SK-N-SH (cell line): ENCODE results near the gene NOL4L. TPM values are rescaled to one million over a fixed set of nuclear protein-coding genes. Genes with fewer than 3 reads are reported as not detected.

Experiments used
- CTCF ChIA-PET: fragments of 300-600, 350-600 bp; formaldehyde crosslinking; extraction: SDS; loops from one replicate; lab custom pipeline; 2021; lab: Yijun Ruan, JAX
- POLR2A ChIA-PET: fragments of 350-600 bp; sonication (Branson Sonifier 250); formaldehyde crosslinking; extraction: SDS; loops from one replicate; lab custom pipeline; 2020; ENCODE audit warnings: antibody characterized with exemption, inconsistent platforms; lab: Yijun Ruan, JAX
- DNase-seq: peaks from one replicate; pipeline ENCODE4 v3.0.0; 2012
- H2AFZ ChIP-seq: fragments of 200-600 bp; sonication (generic); 2 replicates; pipeline ENCODE4 v1.8.1; 2016; ENCODE audit warnings: antibody characterized with exemption, mild to moderate bottlenecking, low read depth
- H3F3A ChIP-seq: fragments of 200-600 bp; sonication (generic); replicated peaks from 2 replicates; pipeline ENCODE3; 2016; ENCODE audit warnings: antibody characterized with exemption, mild to moderate bottlenecking; ENCODE audit not compliant: insufficient read depth
- H3K27ac ChIP-seq, 2 experiments: fragments of 200-500 bp in 1 of 2; fragments of 200-600 bp in 1 of 2; sonication (Bioruptor generic) in 1 of 2; sonication (generic), shearing (Covaris generic) in 1 of 2; 2 replicates each; pipeline versions ENCODE4 v1.5.1 to v1.6.1; 2014 to 2016; ENCODE audit warnings: low read depth in 2 of 2, inconsistent platforms in 1 of 2, low read length in 1 of 2, mild to moderate bottlenecking in 1 of 2, mixed read lengths in 1 of 2
- H3K27me3 ChIP-seq: fragments of 200-600 bp; sonication (generic), shearing (Covaris generic); 2 replicates; pipeline ENCODE4 v1.6.1; 2016; ENCODE audit warnings: mixed run types; ENCODE audit not compliant: insufficient read depth
- H3K36me3 ChIP-seq, 2 experiments: fragments of 200-500 bp in 1 of 2; fragments of 200-600 bp in 1 of 2; sonication (Bioruptor generic) in 1 of 2; sonication (generic) in 1 of 2; replicated peaks in 1 of 2; 2 replicates each; pipeline versions ENCODE3 to v1.5.1; 2014 to 2016; ENCODE audit warnings: low read length in 1 of 2, mild to moderate bottlenecking in 1 of 2; ENCODE audit not compliant: insufficient read depth in 2 of 2, control insufficient read depth in 1 of 2
- H3K4me1 ChIP-seq, 2 experiments: fragments of 200-500 bp in 1 of 2; fragments of 200-600 bp in 1 of 2; sonication (Bioruptor generic) in 1 of 2; sonication (generic), shearing (Covaris generic) in 1 of 2; 2 replicates each; pipeline versions ENCODE4 v1.5.1 to v1.6.1; 2014 to 2016; ENCODE audit warnings: low read depth in 1 of 2, low read length in 1 of 2, mixed run types in 1 of 2; ENCODE audit not compliant: insufficient read depth in 2 of 2, control insufficient read depth in 1 of 2
- H3K4me2 ChIP-seq: fragments of 200-600 bp; sonication (generic), shearing (Covaris generic); 2 replicates; pipeline ENCODE4 v1.6.1; 2017; ENCODE audit warnings: mixed run types
- H3K4me3 ChIP-seq, 2 experiments: fragments of 200-500 bp in 1 of 2; fragments of 200-600 bp in 1 of 2; sonication (Bioruptor generic) in 1 of 2; sonication (generic), shearing (Covaris generic) in 1 of 2; 2 replicates each; pipeline versions ENCODE4 v1.5.1 to v1.8.1; 2014 to 2016; ENCODE audit warnings: low read depth in 2 of 2, inconsistent platforms in 1 of 2, low read length in 1 of 2, mild to moderate bottlenecking in 1 of 2, mixed read lengths in 1 of 2, moderate library complexity in 1 of 2
- H3K79me2 ChIP-seq: fragments of 200-600 bp; sonication (generic); 2 replicates; pipeline ENCODE4 v1.8.1; 2017; ENCODE audit warnings: mild to moderate bottlenecking; ENCODE audit not compliant: insufficient read depth
- H3K9ac ChIP-seq: fragments of 200-600 bp; sonication (generic); 2 replicates; pipeline ENCODE4 v1.6.1; 2017; ENCODE audit warnings: mixed run types
- H3K9me2 ChIP-seq: fragments of 200-600 bp; sonication (generic); 2 replicates; pipeline ENCODE4 v1.6.1; 2017; ENCODE audit warnings: mixed run types
- H3K9me3 ChIP-seq: fragments of 200-600 bp; sonication (generic); 2 replicates; pipeline ENCODE4 v1.6.1; 2017; ENCODE audit warnings: mixed run types, mild to moderate bottlenecking, moderate library complexity
- H4K20me1 ChIP-seq: fragments of 200-600 bp; sonication (generic); 2 replicates; pipeline ENCODE4 v1.6.1; 2017; ENCODE audit warnings: mild to moderate bottlenecking, mixed run types; ENCODE audit not compliant: insufficient read depth
- FOSL2 ChIP-seq: IDR thresholded peaks from 2 replicates; pipeline ENCODE4 v1.4.0; 2012; ENCODE audit warnings: low read depth, mild to moderate bottlenecking, moderate library complexity, borderline replicate concordance
- FOXJ3 ChIP-seq: sonication (generic); formaldehyde crosslinking; IDR thresholded peaks from 2 replicates; pipeline ENCODE4 v1.5.1; 2020; ENCODE audit warnings: mild to moderate bottlenecking, missing genetic modification reagents
- FOXM1 ChIP-seq: IDR thresholded peaks from 2 replicates; pipeline ENCODE4 v1.4.0; 2012; ENCODE audit warnings: low read depth, mild to moderate bottlenecking
- IRF3 ChIP-seq: fragments of 150-350 bp; IDR thresholded peaks from 2 replicates; pipeline ENCODE4 v1.6.1; 2016; ENCODE audit warnings: mild to moderate bottlenecking, low read depth, low read length
- JUND ChIP-seq: IDR thresholded peaks from 2 replicates; pipeline ENCODE4 v1.4.0; 2012
- MEF2A ChIP-seq: IDR thresholded peaks from 2 replicates; pipeline ENCODE4 v1.4.0; 2012; ENCODE audit warnings: low read depth, borderline replicate concordance
- MXI1 ChIP-seq: IDR thresholded peaks from 2 replicates; pipeline ENCODE4 v1.6.1; 2012; ENCODE audit warnings: mild to moderate bottlenecking, low read depth, low read length, improper control_type of control experiment
- NFIC ChIP-seq: IDR thresholded peaks from 2 replicates; pipeline ENCODE4 v1.4.0; 2012; ENCODE audit warnings: borderline replicate concordance
- RAD21 ChIP-seq: IDR thresholded peaks from 2 replicates; pipeline ENCODE4 v1.6.1; 2012; ENCODE audit warnings: mild to moderate bottlenecking, low read length
- RCOR1 ChIP-seq: fragments of 150-350 bp; IDR thresholded peaks from 2 replicates; pipeline ENCODE4 v1.6.1; 2017; ENCODE audit warnings: antibody characterized with exemption, low read length
- SIN3A ChIP-seq: IDR thresholded peaks from 2 replicates; pipeline ENCODE4 v1.6.1; 2012; ENCODE audit warnings: low read depth, mild to moderate bottlenecking, low read length, moderate library complexity, borderline replicate concordance
- SMC3 ChIP-seq: IDR thresholded peaks from 2 replicates; pipeline ENCODE4 v1.6.1; 2012; ENCODE audit warnings: low read depth, low read length, improper control_type of control experiment
- USF1 ChIP-seq: IDR thresholded peaks from 2 replicates; pipeline ENCODE4 v1.4.0; 2012; ENCODE audit warnings: low read depth, borderline replicate concordance
- USF2 ChIP-seq: fragments of 150-350 bp; IDR thresholded peaks from 2 replicates; pipeline ENCODE4 v1.6.1; 2017; ENCODE audit warnings: antibody characterized with exemption, low read length, low read depth, borderline replicate concordance
- YY1 ChIP-seq: IDR thresholded peaks from 2 replicates; pipeline ENCODE4 v1.4.0; 2012; ENCODE audit warnings: low read depth, mild to moderate bottlenecking
- WGBS: methylation state at CpG from one replicate; pipeline ENCODE4 v1.1.6; 2017; ENCODE audit warnings: low lambda C conversion rate; 5-methylcytosine and 5-hydroxymethylcytosine counted together
- polyA plus RNA-seq, 3 experiments: library from polyadenylated mRNA; depleted of rRNA; stranded (reverse); fragments of >200 nt; gene quantifications; 2 replicates each; pipeline ENCODE4 v1.2.3, GENCODE V29; 2012
- TF ChIP-seq, protein P1 (sequence below): IDR thresholded peaks from 2 replicates; pipeline ENCODE4 v1.4.0; 2012; ENCODE audit warnings: low read depth, borderline replicate concordance
- TF ChIP-seq, protein P2 (sequence below): fragments of 200-600 bp; sonication (generic); IDR thresholded peaks from 2 replicates; pipeline ENCODE4 v1.6.1; 2017; ENCODE audit warnings: antibody characterized with exemption, mild to moderate bottlenecking, moderate library complexity

The NOL4L gene
- polyA plus RNA-seq, 1 of the 3 experiments (the other 2 are of a cell fraction): 14.3 TPM

DNA sequence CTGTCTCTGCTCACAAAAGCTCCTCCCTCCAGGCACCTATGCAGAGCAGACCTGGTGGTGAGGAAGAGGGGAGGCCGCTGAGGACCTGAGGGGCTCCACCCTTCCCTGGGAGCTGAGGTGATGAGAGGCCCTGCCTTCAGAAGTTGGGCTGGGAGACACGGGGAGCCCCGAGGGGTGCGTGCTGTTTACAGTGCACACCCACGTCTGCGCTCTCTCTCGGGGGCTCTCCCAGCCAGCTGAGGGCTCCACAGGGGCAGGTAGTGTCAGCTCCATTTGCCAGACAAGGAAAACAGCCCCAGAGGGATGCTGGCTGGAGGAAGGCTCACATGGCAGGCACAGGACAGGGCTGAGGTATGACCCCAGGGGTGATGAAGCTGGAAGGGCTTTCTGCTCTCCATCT is 13.5 kb upstream of the NOL4L start:
- Histone ChIP-seq H3K4me1 (no peaks in the 10 kb centered on the region), H3K27ac (no peak overlapping the region), H3K27me3 (0 out of 2 replicates have a peak, but pooled peaks cover 5% of the 10 kb centered on the region), H3K79me2 (no peaks in the 10 kb centered on the region), H3F3A (no peaks in the 10 kb centered on the region), H3K4me2 (no peak overlapping the region), H3K4me3 (no peak overlapping the region), H3K9me2 (no peaks in the 10 kb centered on the region), H3K9ac (no peak overlapping the region), H3K9me3 (no peaks in the 10 kb centered on the region), H3K36me3 (no peaks in the 10 kb centered on the region), H2AFZ (no peak overlapping the region), H4K20me1 (no peaks in the 10 kb centered on the region)
- no CpG with 5 or more reads among the region's 7 CpGs for WGBS
- no peak for DNase-seq
- CTCF ChIA-PET: interaction anchor here (0.6 kb wide), 1 partner anchor 178 kb away, joined by 3 read pairs; no protein-coding TSS in a partner anchor
- TF ChIP-seq FOXM1 (no peak), RCOR1 (no peak), SMC3 (no peak), MXI1 (no peak), IRF3 (no peak), JUND (no peak), FOXJ3 (no peak), YY1 (no peak), RAD21 (no peak), NFIC (no peak), SIN3A (no peak)
- TF ChIP-seq, protein P1, sequence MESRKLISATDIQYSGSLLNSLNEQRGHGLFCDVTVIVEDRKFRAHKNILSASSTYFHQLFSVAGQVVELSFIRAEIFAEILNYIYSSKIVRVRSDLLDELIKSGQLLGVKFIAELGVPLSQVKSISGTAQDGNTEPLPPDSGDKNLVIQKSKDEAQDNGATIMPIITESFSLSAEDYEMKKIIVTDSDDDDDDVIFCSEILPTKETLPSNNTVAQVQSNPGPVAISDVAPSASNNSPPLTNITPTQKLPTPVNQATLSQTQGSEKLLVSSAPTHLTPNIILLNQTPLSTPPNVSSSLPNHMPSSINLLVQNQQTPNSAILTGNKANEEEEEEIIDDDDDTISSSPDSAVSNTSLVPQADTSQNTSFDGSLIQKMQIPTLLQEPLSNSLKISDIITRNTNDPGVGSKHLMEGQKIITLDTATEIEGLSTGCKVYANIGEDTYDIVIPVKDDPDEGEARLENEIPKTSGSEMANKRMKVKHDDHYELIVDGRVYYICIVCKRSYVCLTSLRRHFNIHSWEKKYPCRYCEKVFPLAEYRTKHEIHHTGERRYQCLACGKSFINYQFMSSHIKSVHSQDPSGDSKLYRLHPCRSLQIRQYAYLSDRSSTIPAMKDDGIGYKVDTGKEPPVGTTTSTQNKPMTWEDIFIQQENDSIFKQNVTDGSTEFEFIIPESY: no peak
- TF ChIP-seq, protein P2, sequence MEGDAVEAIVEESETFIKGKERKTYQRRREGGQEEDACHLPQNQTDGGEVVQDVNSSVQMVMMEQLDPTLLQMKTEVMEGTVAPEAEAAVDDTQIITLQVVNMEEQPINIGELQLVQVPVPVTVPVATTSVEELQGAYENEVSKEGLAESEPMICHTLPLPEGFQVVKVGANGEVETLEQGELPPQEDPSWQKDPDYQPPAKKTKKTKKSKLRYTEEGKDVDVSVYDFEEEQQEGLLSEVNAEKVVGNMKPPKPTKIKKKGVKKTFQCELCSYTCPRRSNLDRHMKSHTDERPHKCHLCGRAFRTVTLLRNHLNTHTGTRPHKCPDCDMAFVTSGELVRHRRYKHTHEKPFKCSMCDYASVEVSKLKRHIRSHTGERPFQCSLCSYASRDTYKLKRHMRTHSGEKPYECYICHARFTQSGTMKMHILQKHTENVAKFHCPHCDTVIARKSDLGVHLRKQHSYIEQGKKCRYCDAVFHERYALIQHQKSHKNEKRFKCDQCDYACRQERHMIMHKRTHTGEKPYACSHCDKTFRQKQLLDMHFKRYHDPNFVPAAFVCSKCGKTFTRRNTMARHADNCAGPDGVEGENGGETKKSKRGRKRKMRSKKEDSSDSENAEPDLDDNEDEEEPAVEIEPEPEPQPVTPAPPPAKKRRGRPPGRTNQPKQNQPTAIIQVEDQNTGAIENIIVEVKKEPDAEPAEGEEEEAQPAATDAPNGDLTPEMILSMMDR: no peak
- POLR2A ChIA-PET: no interaction called here

DNA sequence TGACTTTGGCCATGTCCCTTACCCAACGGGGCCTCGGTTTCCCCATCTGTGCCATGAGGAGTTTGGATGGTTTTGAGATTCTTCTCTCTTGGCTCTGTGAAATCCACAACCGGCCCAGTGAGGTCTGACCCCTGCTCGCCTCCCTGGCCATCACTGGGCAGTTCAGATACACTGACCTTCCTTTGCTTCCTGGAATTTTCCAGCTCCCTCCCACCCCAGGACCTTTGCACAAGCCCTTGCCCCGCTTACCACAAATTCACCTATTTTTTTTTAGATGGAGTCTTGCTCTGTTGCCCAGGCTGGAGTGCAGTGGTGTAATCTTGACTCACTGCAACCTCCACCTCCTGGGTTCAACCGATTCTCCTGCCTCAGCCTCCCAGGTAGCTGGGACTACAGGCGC is 12.6 kb upstream of the NOL4L start:
- CTCF ChIA-PET: interaction anchor here (1.2 kb wide), 1 partner anchor 168 kb away, joined by 3 read pairs; no protein-coding TSS in a partner anchor

More for the DNA sequence above, 12.6 kb upstream of the NOL4L start:
- TF ChIP-seq FOSL2 (no peak), IRF3 (no peak), SIN3A (no peak), FOXJ3 (no peak), MEF2A (no peak), USF2 (no peak), USF1 (no peak)
- H3K9ac ChIP-seq: no peak overlapping the region
- no peak for DNase-seq
- H3K27me3 ChIP-seq: 0 out of 2 replicates have a peak, but pooled peaks cover 5% of the 10 kb centered on the region
- H3K79me2 ChIP-seq: no peaks in the 10 kb centered on the region
- H3K4me1 ChIP-seq: no peaks in the 10 kb centered on the region
- no peak overlapping the region for H3K4me3 ChIP-seq
- H3K9me3 ChIP-seq: no peaks in the 10 kb centered on the region
- H3K27ac ChIP-seq: no peak overlapping the region
- POLR2A ChIA-PET: no interaction called here
- no peak overlapping the region for H2AFZ ChIP-seq
- WGBS: 62% methylated on average over 7 of the region's 7 CpGs
- H4K20me1 ChIP-seq: no peaks in the 10 kb centered on the region
- H3K9me2 ChIP-seq: no peaks in the 10 kb centered on the region
- H3K4me2 ChIP-seq: no peak overlapping the region
- H3K36me3 ChIP-seq: no peaks in the 10 kb centered on the region
- no peaks in the 10 kb centered on the region for H3F3A ChIP-seq
